Body of pancreas (tissue), 4 donors: Measurements from ENCODE around the gene DLX6.

ENCODE experiments used
- POLR2A ChIP-seq, 3 donors: fragments of 450-650 bp; IDR thresholded peaks; one replicate each; pipeline ENCODE4 v1.6.1; 2016; ENCODE audit warnings: antibody characterized with exemption in 3 of 3, mild to moderate bottlenecking in 2 of 3
- TF ChIP-seq, protein P1 (sequence below), 7 experiments: fragments of 450-650 bp in 4 of 7; fragments of 200-600 bp in 3 of 7; sonication (generic) in 3 of 7; IDR thresholded peaks; one replicate each; pipeline ENCODE4 v1.5.1; 2016 to 2019; ENCODE audit warnings: antibody characterized with exemption in 7 of 7

GRCh38 chr7:96985992-96986391 is 19.4 kb upstream of the DLX6 start:
- TF ChIP-seq, protein P1, sequence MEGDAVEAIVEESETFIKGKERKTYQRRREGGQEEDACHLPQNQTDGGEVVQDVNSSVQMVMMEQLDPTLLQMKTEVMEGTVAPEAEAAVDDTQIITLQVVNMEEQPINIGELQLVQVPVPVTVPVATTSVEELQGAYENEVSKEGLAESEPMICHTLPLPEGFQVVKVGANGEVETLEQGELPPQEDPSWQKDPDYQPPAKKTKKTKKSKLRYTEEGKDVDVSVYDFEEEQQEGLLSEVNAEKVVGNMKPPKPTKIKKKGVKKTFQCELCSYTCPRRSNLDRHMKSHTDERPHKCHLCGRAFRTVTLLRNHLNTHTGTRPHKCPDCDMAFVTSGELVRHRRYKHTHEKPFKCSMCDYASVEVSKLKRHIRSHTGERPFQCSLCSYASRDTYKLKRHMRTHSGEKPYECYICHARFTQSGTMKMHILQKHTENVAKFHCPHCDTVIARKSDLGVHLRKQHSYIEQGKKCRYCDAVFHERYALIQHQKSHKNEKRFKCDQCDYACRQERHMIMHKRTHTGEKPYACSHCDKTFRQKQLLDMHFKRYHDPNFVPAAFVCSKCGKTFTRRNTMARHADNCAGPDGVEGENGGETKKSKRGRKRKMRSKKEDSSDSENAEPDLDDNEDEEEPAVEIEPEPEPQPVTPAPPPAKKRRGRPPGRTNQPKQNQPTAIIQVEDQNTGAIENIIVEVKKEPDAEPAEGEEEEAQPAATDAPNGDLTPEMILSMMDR (IDR thresholded peaks at IDR 0.05) = no peak
- TF ChIP-seq POLR2A (IDR thresholded peaks at IDR 0.05) = no peak
